SK-N-SH treated with all-trans-retinoic acid at 6 μM for 48 hours (cell line): ENCODE data around the gene TMTC2.

ENCODE experiments used
- ARNTL ChIP-seq: fragments of 450-650 bp; formaldehyde crosslinking; IDR thresholded peaks from 2 replicates; pipeline ENCODE4 v1.5.0; 2020; ENCODE audit warnings: low read depth, mild to moderate bottlenecking, moderate library complexity, borderline replicate concordance
- BACH2 ChIP-seq: fragments of 250-450 bp; sonication (Bioruptor Pico); IDR thresholded peaks from 2 replicates; pipeline ENCODE4 v1.9.0; 2021; ENCODE audit warnings: mild to moderate bottlenecking, borderline replicate concordance
- ISL1 ChIP-seq: fragments of 250-450 bp; sonication (Bioruptor Pico); IDR thresholded peaks from 2 replicates; pipeline ENCODE4 v2.1.2; 2022; ENCODE audit warnings: mild to moderate bottlenecking, moderate library complexity
- OSR1 ChIP-seq: fragments of 250-450 bp; sonication (Bioruptor Pico); IDR thresholded peaks from 2 replicates; pipeline ENCODE4 v1.8.0; 2022; ENCODE audit warnings: moderate library complexity, mild to moderate bottlenecking, inconsistent platforms
- RARB ChIP-seq: fragments of 250-450 bp; sonication (Bioruptor Pico); IDR thresholded peaks from 2 replicates; pipeline ENCODE4 v1.8.0; 2021; ENCODE audit warnings: mild to moderate bottlenecking, moderate library complexity
- TOX ChIP-seq: fragments of 250-450 bp; sonication (Bioruptor Pico); IDR thresholded peaks from 2 replicates; pipeline ENCODE4 v1.8.0; 2021; ENCODE audit warnings: mild to moderate bottlenecking, moderate library complexity, borderline replicate concordance
- ZC3H10 ChIP-seq: fragments of 250-450 bp; sonication (Bioruptor Pico); IDR thresholded peaks from 2 replicates; pipeline ENCODE4 v1.5.1; 2021; ENCODE audit warnings: mild to moderate bottlenecking, moderate library complexity
- ZFP3 ChIP-seq: fragments of 250-450 bp; sonication (Bioruptor Pico); IDR thresholded peaks from 2 replicates; pipeline ENCODE4 v1.5.0; 2020; ENCODE audit warnings: mild to moderate bottlenecking, moderate library complexity
- ZFP30 ChIP-seq: fragments of 450-650 bp; formaldehyde crosslinking; IDR thresholded peaks from 2 replicates; pipeline ENCODE4 v1.5.0; 2022; ENCODE audit warnings: mild to moderate bottlenecking, moderate library complexity
- ZNF70 ChIP-seq: fragments of 450-650 bp; formaldehyde crosslinking; IDR thresholded peaks from 2 replicates; pipeline ENCODE4 v1.5.0; 2020; ENCODE audit warnings: mild to moderate bottlenecking, moderate library complexity
- TF ChIP-seq, protein P1 (sequence below): fragments of 250-450 bp; sonication (Bioruptor Pico); IDR thresholded peaks from 2 replicates; pipeline ENCODE4 v1.5.0; 2020; ENCODE audit warnings: mild to moderate bottlenecking, moderate library complexity
- TF ChIP-seq, protein P2 (sequence below): fragments of 250-450 bp; sonication (Bioruptor Pico); IDR thresholded peaks from 2 replicates; pipeline ENCODE4 v1.8.0; 2020; ENCODE audit warnings: mild to moderate bottlenecking, moderate library complexity, borderline replicate concordance
- TF ChIP-seq, protein P3 (sequence below): fragments of 250-450 bp; sonication (Bioruptor Pico); IDR thresholded peaks from 2 replicates; pipeline ENCODE4 v1.5.1; 2020; ENCODE audit warnings: low read depth, mild to moderate bottlenecking, moderate library complexity

DNA sequence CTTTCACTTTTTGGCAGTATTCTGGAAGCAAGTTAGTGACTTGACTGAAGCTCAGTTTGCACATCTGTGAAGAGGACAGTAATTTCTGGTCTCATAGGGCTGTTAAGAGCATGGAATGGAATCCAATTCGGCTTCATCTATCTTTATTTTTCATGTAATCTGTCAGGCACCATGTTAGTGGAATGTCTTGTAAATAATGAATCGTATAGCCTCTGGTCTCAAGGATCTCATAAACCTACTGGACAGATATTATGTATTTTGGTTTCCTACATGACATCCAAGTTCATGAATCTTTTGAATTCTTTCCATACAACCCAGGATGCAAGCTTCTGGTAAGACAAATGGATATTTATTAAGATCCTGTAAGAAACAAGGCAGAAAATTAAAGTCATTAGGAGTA, 24.0 kb downstream of the TMTC2 start:
- TF ChIP-seq, protein P1, sequence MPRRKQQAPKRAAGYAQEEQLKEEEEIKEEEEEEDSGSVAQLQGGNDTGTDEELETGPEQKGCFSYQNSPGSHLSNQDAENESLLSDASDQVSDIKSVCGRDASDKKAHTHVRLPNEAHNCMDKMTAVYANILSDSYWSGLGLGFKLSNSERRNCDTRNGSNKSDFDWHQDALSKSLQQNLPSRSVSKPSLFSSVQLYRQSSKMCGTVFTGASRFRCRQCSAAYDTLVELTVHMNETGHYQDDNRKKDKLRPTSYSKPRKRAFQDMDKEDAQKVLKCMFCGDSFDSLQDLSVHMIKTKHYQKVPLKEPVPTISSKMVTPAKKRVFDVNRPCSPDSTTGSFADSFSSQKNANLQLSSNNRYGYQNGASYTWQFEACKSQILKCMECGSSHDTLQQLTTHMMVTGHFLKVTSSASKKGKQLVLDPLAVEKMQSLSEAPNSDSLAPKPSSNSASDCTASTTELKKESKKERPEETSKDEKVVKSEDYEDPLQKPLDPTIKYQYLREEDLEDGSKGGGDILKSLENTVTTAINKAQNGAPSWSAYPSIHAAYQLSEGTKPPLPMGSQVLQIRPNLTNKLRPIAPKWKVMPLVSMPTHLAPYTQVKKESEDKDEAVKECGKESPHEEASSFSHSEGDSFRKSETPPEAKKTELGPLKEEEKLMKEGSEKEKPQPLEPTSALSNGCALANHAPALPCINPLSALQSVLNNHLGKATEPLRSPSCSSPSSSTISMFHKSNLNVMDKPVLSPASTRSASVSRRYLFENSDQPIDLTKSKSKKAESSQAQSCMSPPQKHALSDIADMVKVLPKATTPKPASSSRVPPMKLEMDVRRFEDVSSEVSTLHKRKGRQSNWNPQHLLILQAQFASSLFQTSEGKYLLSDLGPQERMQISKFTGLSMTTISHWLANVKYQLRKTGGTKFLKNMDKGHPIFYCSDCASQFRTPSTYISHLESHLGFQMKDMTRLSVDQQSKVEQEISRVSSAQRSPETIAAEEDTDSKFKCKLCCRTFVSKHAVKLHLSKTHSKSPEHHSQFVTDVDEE (CRISPR knock-in tag) = no peak
- TF ChIP-seq ZFP3 (CRISPR knock-in tag) = no peak
- no peak for TF ChIP-seq RARB (CRISPR knock-in tag)
- TF ChIP-seq ZNF70 (CRISPR knock-in tag) = no peak
- TF ChIP-seq ARNTL (CRISPR knock-in tag) = no peak
- TF ChIP-seq, protein P2, sequence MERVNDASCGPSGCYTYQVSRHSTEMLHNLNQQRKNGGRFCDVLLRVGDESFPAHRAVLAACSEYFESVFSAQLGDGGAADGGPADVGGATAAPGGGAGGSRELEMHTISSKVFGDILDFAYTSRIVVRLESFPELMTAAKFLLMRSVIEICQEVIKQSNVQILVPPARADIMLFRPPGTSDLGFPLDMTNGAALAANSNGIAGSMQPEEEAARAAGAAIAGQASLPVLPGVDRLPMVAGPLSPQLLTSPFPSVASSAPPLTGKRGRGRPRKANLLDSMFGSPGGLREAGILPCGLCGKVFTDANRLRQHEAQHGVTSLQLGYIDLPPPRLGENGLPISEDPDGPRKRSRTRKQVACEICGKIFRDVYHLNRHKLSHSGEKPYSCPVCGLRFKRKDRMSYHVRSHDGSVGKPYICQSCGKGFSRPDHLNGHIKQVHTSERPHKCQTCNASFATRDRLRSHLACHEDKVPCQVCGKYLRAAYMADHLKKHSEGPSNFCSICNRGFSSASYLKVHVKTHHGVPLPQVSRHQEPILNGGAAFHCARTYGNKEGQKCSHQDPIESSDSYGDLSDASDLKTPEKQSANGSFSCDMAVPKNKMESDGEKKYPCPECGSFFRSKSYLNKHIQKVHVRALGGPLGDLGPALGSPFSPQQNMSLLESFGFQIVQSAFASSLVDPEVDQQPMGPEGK = no peak
- no peak for TF ChIP-seq TOX (CRISPR knock-in tag)
- no peak for TF ChIP-seq ZC3H10
- no peak for TF ChIP-seq BACH2
- TF ChIP-seq, protein P3, sequence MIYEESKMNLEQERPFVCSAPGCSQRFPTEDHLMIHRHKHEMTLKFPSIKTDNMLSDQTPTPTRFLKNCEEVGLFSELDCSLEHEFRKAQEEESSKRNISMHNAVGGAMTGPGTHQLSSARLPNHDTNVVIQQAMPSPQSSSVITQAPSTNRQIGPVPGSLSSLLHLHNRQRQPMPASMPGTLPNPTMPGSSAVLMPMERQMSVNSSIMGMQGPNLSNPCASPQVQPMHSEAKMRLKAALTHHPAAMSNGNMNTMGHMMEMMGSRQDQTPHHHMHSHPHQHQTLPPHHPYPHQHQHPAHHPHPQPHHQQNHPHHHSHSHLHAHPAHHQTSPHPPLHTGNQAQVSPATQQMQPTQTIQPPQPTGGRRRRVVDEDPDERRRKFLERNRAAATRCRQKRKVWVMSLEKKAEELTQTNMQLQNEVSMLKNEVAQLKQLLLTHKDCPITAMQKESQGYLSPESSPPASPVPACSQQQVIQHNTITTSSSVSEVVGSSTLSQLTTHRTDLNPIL (CRISPR knock-in tag) = no peak
- no peak for TF ChIP-seq ISL1 (CRISPR knock-in tag)
- TF ChIP-seq ZFP30 (CRISPR knock-in tag) = no peak
- no peak for TF ChIP-seq OSR1
